Activated naive CD4-positive, alpha-beta T cell treated with anti-CD3 and anti-CD28 coated beads for 36 hours (primary cell): ENCODE results near the gene USP3. TPM values are rescaled to one million over a fixed set of nuclear protein-coding genes. Genes with fewer than 3 reads are reported as not detected.
A peak's percentile ranks its signal among the peaks of the same experiment; 100 is the strongest.

ENCODE experiments used
- CTCF ChIA-PET: fragments of 350-600 bp; sonication (Branson Sonifier 250); formaldehyde crosslinking; loops from one replicate; lab custom pipeline; 2021; ENCODE audit warnings: antibody characterized with exemption; lab: Charles Lee
- DNase-seq: peaks from one replicate; pipeline ENCODE4 v3.0.0-alpha.2; 2020
- H3K27ac Mint-ChIP-seq: one replicate; pipeline ENCODE4 v1.8.0; 2021; ENCODE audit warnings: mild to moderate bottlenecking, mixed read lengths
- H3K27me3 Mint-ChIP-seq: one replicate; pipeline ENCODE4 v1.8.0; 2021; ENCODE audit warnings: low read depth, mixed read lengths
- H3K36me3 Mint-ChIP-seq: one replicate; pipeline ENCODE4 v1.8.0; 2021; ENCODE audit warnings: low read depth, mixed read lengths
- H3K4me1 Mint-ChIP-seq: one replicate; pipeline ENCODE4 v1.8.0; 2021; ENCODE audit warnings: low read depth, mixed read lengths
- H3K4me3 Mint-ChIP-seq: one replicate; pipeline ENCODE4 v1.8.0; 2021; ENCODE audit warnings: mild to moderate bottlenecking, moderate library complexity, mixed read lengths
- H3K9me3 Mint-ChIP-seq: one replicate; pipeline ENCODE4 v1.8.0; 2021; ENCODE audit warnings: mixed read lengths
- intact Hi-C: fragments of 100-400 bp; cut with micrococcal nuclease; formaldehyde crosslinking; loops from one replicate; pipeline ENCODE4 v1.15.1; 2023
- total RNA-seq, 2 experiments: library from RNA; stranded (reverse); gene quantifications; one replicate each; pipeline ENCODE4 v1.2.3, GENCODE V29; 2021

The USP3 gene
- total RNA-seq, 2 experiments from 2014 or later: 49.9 to 52.2 TPM

DNA sequence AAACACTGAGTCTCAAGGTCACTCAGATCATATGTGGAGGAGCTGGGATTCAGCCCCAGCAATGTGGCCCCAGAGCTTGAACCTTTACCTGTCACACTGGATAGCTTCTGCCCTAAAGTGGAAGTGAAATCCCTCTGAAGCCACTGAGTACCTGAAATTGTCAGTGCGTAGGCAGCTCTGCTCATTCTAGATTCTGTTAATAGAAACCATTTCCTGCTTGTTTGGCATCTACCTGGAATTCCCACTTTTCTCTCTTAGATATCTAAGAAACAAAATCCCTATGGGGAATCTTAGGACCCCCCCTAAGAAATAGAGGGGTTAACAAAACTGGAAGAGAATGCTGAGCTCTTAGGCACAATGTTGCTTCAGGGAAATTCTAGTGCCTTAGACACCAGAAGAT, 122.6 kb downstream of the USP3 start:
- Mint-ChIP-seq H3K36me3 (peaks cover 31% of the 10 kb centered on the region), H3K27ac (peak overlapping the region; percentile 24)

DNA sequence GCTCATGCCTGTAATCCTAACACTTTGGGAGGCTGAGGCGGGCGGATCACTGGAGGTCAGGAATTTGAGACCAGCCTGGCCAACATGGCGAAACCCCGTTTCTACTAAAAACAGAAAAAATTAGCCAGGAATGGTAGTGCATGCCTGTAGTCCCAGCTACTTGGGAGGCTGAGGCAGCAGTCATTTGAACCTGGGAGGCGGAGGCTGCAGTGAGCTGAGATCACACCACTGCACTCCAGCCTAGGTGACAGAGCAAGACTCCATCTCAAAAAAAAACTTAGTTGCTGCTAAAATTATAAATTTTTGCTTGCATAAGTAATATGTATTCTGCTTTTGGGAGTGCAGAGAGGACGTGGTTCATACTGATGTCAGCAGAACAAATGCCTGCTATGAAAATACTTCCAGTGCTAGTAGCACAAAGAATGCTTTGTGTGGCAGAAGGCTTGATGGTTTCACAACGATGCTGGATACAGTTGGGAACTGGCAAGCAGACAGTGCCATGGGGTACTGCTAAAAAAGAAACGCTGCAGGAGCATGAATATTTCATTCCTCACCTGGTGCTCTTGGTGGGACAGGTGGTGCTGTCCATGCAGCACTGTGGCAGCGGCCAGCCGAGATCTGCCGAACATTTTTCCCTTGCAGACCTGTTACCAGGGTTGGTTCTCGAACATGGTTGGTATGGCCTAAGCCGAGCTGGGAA, 123.9 kb downstream of the USP3 start:
- peaks cover 32% of the 10 kb centered on the region for H3K36me3 Mint-ChIP-seq
- H3K4me1 Mint-ChIP-seq: no peaks in the 10 kb centered on the region
- intact Hi-C loops: no loop called here
- CTCF ChIA-PET: interaction anchor here (0.6 to 0.9 kb wide), 4 partner anchors 10 to 419 kb away, joined by 3 to 6 read pairs (median 3); no protein-coding TSS in a partner anchor
- H3K27ac Mint-ChIP-seq: no peak overlapping the region
- no peak for DNase-seq
- no peaks in the 10 kb centered on the region for H3K27me3 Mint-ChIP-seq
- H3K4me3 Mint-ChIP-seq: no peak overlapping the region
- H3K9me3 Mint-ChIP-seq: no peaks in the 10 kb centered on the region

More for the DNA sequence above, 122.6 kb downstream of the USP3 start:
- no peak for DNase-seq
- Mint-ChIP-seq H3K9me3 (no peaks in the 10 kb centered on the region), H3K4me3 (no peak overlapping the region), H3K27me3 (no peaks in the 10 kb centered on the region), H3K4me1 (no peaks in the 10 kb centered on the region)
- intact Hi-C loops: no loop called here
- CTCF ChIA-PET: interaction anchor here (0.9 kb wide), 1 partner anchor 16 kb away, joined by 3 read pairs; no protein-coding TSS in a partner anchor

DNA sequence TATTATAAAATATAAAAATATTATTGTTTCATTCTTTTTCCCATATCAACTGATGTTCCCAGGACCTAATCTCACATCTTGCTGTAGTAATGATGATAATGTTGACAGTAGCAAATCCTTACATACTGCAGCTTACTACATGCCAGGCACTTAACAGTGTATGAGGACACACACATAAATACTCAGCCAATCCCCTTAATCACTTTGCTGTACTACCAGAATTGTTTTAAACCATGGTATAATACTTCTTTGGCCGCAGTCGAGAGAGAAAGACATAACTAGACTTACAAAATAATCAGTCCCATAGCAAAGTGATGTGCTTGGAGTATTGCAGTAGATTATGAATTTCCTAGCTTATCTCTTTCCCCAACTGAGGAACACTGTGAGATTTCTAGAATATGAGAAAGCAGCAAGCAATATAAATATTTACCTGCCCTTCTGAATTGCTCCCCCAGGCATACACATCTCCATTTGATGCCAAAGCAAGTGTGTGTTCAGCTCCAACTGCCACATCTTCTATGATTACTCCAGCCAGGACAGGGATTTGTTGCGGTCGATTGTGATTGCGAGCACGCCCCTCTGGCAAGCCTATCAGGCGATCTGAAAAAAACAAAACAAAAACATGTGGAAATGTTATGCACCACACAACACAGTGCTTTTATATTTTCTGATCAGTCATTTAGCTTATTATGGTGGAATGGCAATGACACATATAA, 125.8 kb downstream of the USP3 start:
- CTCF ChIA-PET: interaction anchor here (0.7 to 1.0 kb wide), 4 partner anchors 10 to 122 kb away, joined by 3 to 5 read pairs (median 3); no protein-coding TSS in a partner anchor
- Mint-ChIP-seq H3K27me3 (no peaks in the 10 kb centered on the region), H3K4me3 (no peak overlapping the region), H3K9me3 (no peaks in the 10 kb centered on the region), H3K36me3 (peaks cover 30% of the 10 kb centered on the region), H3K27ac (no peak overlapping the region), H3K4me1 (no peaks in the 10 kb centered on the region)
- DNase-seq: no peak
- intact Hi-C loops: no loop called here

DNA sequence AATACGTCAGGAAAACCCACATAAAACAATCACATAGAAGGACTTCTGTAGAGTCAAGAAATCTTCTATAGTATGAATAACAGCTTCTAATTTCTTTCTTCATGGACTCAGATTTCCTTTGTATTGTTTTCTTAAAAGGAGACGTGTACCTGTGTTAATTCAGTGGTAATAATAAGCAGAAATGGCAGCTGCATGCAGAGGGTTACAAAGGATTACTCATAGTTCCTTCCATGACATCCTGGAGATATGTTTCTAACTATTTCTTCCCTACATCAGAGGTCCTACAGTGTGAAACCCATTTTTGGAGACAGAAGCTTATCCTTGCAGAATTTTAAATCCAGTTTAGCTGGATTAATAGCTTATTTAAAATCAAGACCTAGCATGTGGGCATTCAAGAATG, 128.9 kb downstream of the USP3 start:
- Mint-ChIP-seq H3K9me3 (no peaks in the 10 kb centered on the region), H3K4me1 (peaks cover 9% of the 10 kb centered on the region), H3K27me3 (no peaks in the 10 kb centered on the region), H3K36me3 (peaks cover 26% of the 10 kb centered on the region), H3K27ac (no peak overlapping the region), H3K4me3 (no peak overlapping the region)
- intact Hi-C loops: no loop called here
- CTCF ChIA-PET: no interaction called here
- DNase-seq: no peak

DNA sequence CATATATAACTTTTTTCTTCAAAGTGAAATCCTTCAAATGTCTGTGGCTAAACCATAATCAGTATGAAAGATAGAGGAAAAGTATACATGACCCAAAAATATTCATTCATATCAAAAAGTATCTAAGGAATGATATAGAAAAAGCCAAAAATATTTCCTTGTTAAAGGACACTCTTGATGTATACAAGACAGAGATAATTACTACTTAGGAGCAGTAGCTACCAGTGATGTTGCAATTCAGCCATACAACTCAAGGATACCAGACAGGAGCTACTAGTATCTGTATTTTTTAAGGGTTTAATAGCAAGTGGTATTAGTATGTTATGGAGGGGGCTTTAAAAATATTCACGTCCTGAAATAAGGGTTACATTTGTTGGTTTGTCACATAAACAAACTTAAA, 129.8 kb downstream of the USP3 start:
- CTCF ChIA-PET: no interaction called here
- H3K27me3 Mint-ChIP-seq: no peaks in the 10 kb centered on the region
- H3K9me3 Mint-ChIP-seq: no peaks in the 10 kb centered on the region
- H3K4me1 Mint-ChIP-seq: peaks cover 15% of the 10 kb centered on the region
- no peak for DNase-seq
- H3K27ac Mint-ChIP-seq: no peak overlapping the region
- H3K4me3 Mint-ChIP-seq: no peak overlapping the region
- intact Hi-C loops: no loop called here
- H3K36me3 Mint-ChIP-seq: peaks cover 28% of the 10 kb centered on the region

DNA sequence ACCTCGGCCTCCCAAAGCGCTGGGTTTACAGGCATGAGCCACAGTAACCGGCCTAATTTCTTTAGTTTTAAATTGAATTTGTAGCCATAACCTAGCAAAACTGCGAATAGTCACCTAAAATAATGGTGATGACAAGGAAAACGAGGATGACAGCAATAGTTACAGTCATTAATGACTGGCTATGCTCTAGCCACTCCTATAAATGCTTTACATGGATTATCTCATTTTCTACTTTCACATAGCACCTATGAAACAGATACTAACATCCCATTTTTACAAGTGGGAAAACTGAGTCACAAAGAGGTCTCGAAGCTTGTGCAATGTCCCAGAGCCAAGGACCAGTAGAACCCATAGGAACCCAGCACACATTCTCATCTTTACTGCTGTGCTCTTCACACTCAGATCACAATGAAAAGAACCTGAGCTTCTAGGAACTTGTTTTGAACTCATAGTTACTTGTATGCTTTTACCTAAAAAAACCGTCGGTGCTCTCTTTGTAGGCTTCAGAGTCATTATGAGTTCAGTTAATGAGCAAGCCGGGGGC, 132.2 kb downstream of the USP3 start:
- no peak for DNase-seq
- intact Hi-C loops: no loop called here
- no peak overlapping the region for H3K4me3 Mint-ChIP-seq
- H3K27me3 Mint-ChIP-seq: no peaks in the 10 kb centered on the region
- peaks cover 15% of the 10 kb centered on the region for H3K4me1 Mint-ChIP-seq
- no peaks in the 10 kb centered on the region for H3K9me3 Mint-ChIP-seq
- CTCF ChIA-PET: interaction anchor here (1.7 kb wide), 1 partner anchor 26 kb away, joined by 6 read pairs; no protein-coding TSS in a partner anchor
- H3K36me3 Mint-ChIP-seq: peaks cover 15% of the 10 kb centered on the region
- peak overlapping the region; percentile 10 for H3K27ac Mint-ChIP-seq

DNA sequence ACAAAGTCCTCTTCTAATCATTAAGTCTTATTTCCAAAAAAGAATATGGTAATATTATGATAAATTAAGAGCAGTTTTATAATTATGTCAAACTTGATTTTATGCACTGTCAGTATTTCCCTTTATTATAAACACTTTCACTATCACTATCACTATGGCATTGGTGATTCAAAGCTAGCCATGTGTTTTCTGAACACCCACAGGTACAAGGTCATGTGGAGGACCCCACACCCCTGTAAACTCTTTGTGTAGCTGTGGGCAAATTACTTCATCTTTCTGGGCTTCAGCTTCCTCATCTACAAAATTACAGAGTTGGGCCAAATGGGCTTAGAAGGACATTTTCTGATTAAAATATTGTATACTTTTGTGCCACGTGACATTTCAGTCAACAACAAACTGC, 134.4 kb downstream of the USP3 start:
- Mint-ChIP-seq H3K27ac (no peak overlapping the region), H3K36me3 (peaks cover 11% of the 10 kb centered on the region), H3K4me1 (peaks cover 15% of the 10 kb centered on the region), H3K27me3 (no peaks in the 10 kb centered on the region), H3K4me3 (no peak overlapping the region), H3K9me3 (no peaks in the 10 kb centered on the region)
- no peak for DNase-seq
- intact Hi-C loops: no loop called here
- CTCF ChIA-PET: interaction anchor here (1.9 kb wide), 1 partner anchor 29 kb away, joined by 5 read pairs; no protein-coding TSS in a partner anchor

DNA sequence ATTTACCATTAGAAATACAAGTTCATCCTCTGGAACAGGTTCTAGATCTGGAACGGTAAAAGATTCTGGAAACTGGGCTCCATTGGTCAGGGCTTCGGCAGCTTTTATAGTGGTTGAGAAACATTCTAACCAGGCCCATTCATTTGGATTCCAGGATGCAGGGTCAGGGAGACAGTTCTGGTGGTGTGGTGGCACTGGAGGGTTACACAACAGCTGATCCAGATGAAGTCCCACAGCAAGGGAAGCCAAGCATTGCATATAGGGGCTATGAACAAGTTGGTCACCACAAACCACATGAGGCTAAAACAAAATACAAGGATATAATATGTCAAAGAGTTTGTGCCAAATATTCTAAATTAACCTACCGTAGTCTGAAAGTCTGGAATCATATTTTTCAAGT, 135.8 kb downstream of the USP3 start:
- CTCF ChIA-PET: interaction anchor here (0.6 to 1.9 kb wide), 3 partner anchors 10 to 90 kb away, joined by 3 to 5 read pairs (median 5); no protein-coding TSS in a partner anchor
- no peak overlapping the region for H3K4me3 Mint-ChIP-seq
- peaks cover 15% of the 10 kb centered on the region for H3K4me1 Mint-ChIP-seq
- no peaks in the 10 kb centered on the region for H3K27me3 Mint-ChIP-seq
- intact Hi-C loops: no loop called here
- no peak overlapping the region for H3K27ac Mint-ChIP-seq
- peaks cover 12% of the 10 kb centered on the region for H3K36me3 Mint-ChIP-seq
- DNase-seq: no peak
- no peaks in the 10 kb centered on the region for H3K9me3 Mint-ChIP-seq

Other genes starting within 250 kb of the USP3 start
- 1 to 10 TPM; 6.7 to 8.6 TPM for gene APH1B, start 227.0 kb upstream of the USP3 start, total RNA-seq
- under 1 TPM in 1 of 2 experiments, not detected in 1; 0.12 TPM for gene CA12, start 122.7 kb upstream of the USP3 start, total RNA-seq
- under 1 TPM; 0.43 to 0.44 TPM for gene FBXL22, start 92.8 kb downstream of the USP3 start, total RNA-seq